Right renal cortex interstitium (tissue), 3 donors: ENCODE measurements around the gene BPIFB1. TPM values are rescaled to one million over a fixed set of nuclear protein-coding genes. Genes with fewer than 3 reads are reported as not detected.

ENCODE experiments used
- DNase-seq, 3 donors: peaks; one replicate each; pipeline ENCODE4 v3.0.0-alpha.2; 2013; ENCODE audit warnings: low read depth in 3 of 3, low spot score in 2 of 3
- polyA plus RNA-seq, 3 donors: library from polyadenylated mRNA; unstranded; fragments of 120-200 nt; gene quantifications; one replicate each; pipeline ENCODE4 v1.2.1, GENCODE V29; 2013; ENCODE audit not compliant: insufficient read length in 3 of 3

Gene BPIFB1
- polyA plus RNA-seq, 3 donors, result not detected

- DNase-seq, result no peak
Observed at GRCh38 chr20:33272155-33272873, 10.7 kb upstream of the BPIFB1 start.

- DNase-seq, result no peak
Observed at GRCh38 chr20:33273117-33273851, 9.7 kb upstream of the BPIFB1 start.

GRCh38 chr20:33275215-33275614, 7.8 kb upstream of the BPIFB1 start:
- no peak for DNase-seq

- no peak for DNase-seq
Observed at GRCh38 chr20:33275871-33276270, 7.1 kb upstream of the BPIFB1 start.

GRCh38 chr20:33276303-33277113, 6.5 kb upstream of the BPIFB1 start:
- DNase-seq, result no peak

GRCh38 chr20:33277471-33278441, 5.3 kb upstream of the BPIFB1 start:
- no peak for DNase-seq

GRCh38 chr20:33278700-33279099, 4.3 kb upstream of the BPIFB1 start:
- DNase-seq, result no peak

GRCh38 chr20:33279261-33279910, 3.6 kb upstream of the BPIFB1 start:
- no peak for DNase-seq

GRCh38 chr20:33280000-33280680, 2.9 kb upstream of the BPIFB1 start:
- DNase-seq, result no peak

- no peak for DNase-seq
Observed at GRCh38 chr20:33280775-33281174, 2.2 kb upstream of the BPIFB1 start.

- DNase-seq, result no peak
Observed at GRCh38 chr20:33281550-33282146, 1.4 kb upstream of the BPIFB1 start.

GRCh38 chr20:33282196-33282934, 649 bp upstream of the BPIFB1 start:
- DNase-seq, result no peak

GRCh38 chr20:33284284-33284683, 1.3 kb downstream of the BPIFB1 start:
- no peak for DNase-seq

- no peak for DNase-seq
Observed at GRCh38 chr20:33284937-33285336, 1.9 kb downstream of the BPIFB1 start.

GRCh38 chr20:33285861-33286495, 3.0 kb downstream of the BPIFB1 start:
- no peak for DNase-seq

GRCh38 chr20:33287884-33288283, 4.9 kb downstream of the BPIFB1 start:
- DNase-seq, result no peak

- no peak for DNase-seq
Observed at GRCh38 chr20:33290852-33291251, 7.8 kb downstream of the BPIFB1 start.

GRCh38 chr20:33291416-33291815, 8.4 kb downstream of the BPIFB1 start:
- DNase-seq, result no peak
